Kidney (tissue), 14 donors: Measurements from ENCODE around the gene IPO7. TPM values are rescaled to one million over a fixed set of nuclear protein-coding genes. Genes with fewer than 3 reads are reported as not detected.
A peak's percentile ranks its signal among the peaks of the same experiment; 100 is the strongest.
"Not testable (repeated sequence)": the region's sequence is repeated elsewhere in the genome, so short reads cannot be mapped to it uniquely, and the experiment has no call there.

Experiments used
- DNase-seq, 5 donors: peaks; one replicate each; pipeline ENCODE4 v3.0.0-alpha.2; 2013 to 2020
- FAIRE-seq: peaks from 2 replicates; lab custom pipeline; 2012; peaks lifted over from hg19 to GRCh38; lab: Jason Lieb, UNC
- H3K27ac ChIP-seq, 2 donors: one replicate each; pipeline ENCODE4 v1.7.0; 2013; ENCODE audit warnings: low read depth in 2 of 2, low read length in 2 of 2, inconsistent platforms in 1 of 2
- H3K27me3 ChIP-seq: one replicate; pipeline ENCODE4 v1.7.1; 2013; ENCODE audit warnings: low read length, inconsistent platforms; ENCODE audit not compliant: control insufficient read depth, insufficient read depth
- H3K36me3 ChIP-seq, 3 donors: one replicate each; pipeline versions ENCODE4 v1.7.0 to v1.7.1; 2013; ENCODE audit warnings: low read length in 3 of 3, control low read depth in 1 of 3, inconsistent platforms in 1 of 3; ENCODE audit not compliant: insufficient read depth in 3 of 3, control insufficient read depth in 2 of 3
- H3K4me1 ChIP-seq, 3 donors: one replicate each; pipeline versions ENCODE4 v1.7.0 to v1.7.1; 2013; ENCODE audit warnings: low read length in 3 of 3, inconsistent platforms in 1 of 3, low read depth in 1 of 3; ENCODE audit not compliant: control insufficient read depth in 2 of 3, insufficient read depth in 2 of 3
- H3K4me3 ChIP-seq, 3 donors: one replicate each; pipeline versions ENCODE4 v1.7.0 to v1.8.1; 2013; ENCODE audit warnings: low read length in 3 of 3, control low read depth in 1 of 3, inconsistent platforms in 1 of 3
- H3K9ac ChIP-seq, 3 donors: one replicate each; pipeline versions ENCODE4 v1.7.0 to v1.7.1; 2013; ENCODE audit warnings: low read length in 3 of 3, control low read depth in 1 of 3, inconsistent platforms in 1 of 3
- H3K9me3 ChIP-seq, 3 donors: one replicate each; pipeline versions ENCODE4 v1.7.0 to v1.7.1; 2013; ENCODE audit warnings: low read length in 3 of 3, control low read depth in 1 of 3, inconsistent platforms in 1 of 3; ENCODE audit not compliant: control insufficient read depth in 2 of 3, insufficient read depth in 1 of 3
- intact Hi-C: fragments of 100-400 bp; cut with DNase I; formaldehyde crosslinking; loops from one replicate; pipeline ENCODE4 v1.11.1; 2022
- polyA plus RNA-seq: library from polyadenylated mRNA; stranded (reverse); fragments of 350-450 nt; fragmentation: Illumina TruSeq; extraction: RNeasy Lipid Tissue Mini Kit (QIAGEN cat#74804); gene quantifications from one replicate; pipeline ENCODE4 v1.2.3, GENCODE V29; 2014; ENCODE audit warnings: low read depth, low replicate concordance; ENCODE audit not compliant: insufficient read depth
- total RNA-seq: library from RNA; stranded (reverse); fragmentation: NEBNext Ultra II Directional; extraction: Animal tissue kit (Norgen Biotek cat#: 25700); gene quantifications from one replicate; pipeline ENCODE4 v1.2.1, GENCODE V29; 2021
- TF ChIP-seq, protein P1 (sequence below): IDR thresholded peaks from 3 replicates; pipeline ENCODE4 v1.5.1; 2012; ENCODE audit warnings: mild to moderate bottlenecking, moderate library complexity, borderline replicate concordance; ENCODE audit not compliant: insufficient read depth; ENCODE audit errors: extremely low read depth
- donor health status: control.
- donor health status: control.
- donor health status: control.
- donor health status: control.
- donor health status: control.
- donor health status: DM: yes; HTN: yes; CAD: no.
- donor health status: Normal renal cell carcinoma (clear cell type).

Gene IPO7
- total and polyA plus RNA-seq, 2 donors from 2014 or later, result 20.6 to 109 TPM

DNA sequence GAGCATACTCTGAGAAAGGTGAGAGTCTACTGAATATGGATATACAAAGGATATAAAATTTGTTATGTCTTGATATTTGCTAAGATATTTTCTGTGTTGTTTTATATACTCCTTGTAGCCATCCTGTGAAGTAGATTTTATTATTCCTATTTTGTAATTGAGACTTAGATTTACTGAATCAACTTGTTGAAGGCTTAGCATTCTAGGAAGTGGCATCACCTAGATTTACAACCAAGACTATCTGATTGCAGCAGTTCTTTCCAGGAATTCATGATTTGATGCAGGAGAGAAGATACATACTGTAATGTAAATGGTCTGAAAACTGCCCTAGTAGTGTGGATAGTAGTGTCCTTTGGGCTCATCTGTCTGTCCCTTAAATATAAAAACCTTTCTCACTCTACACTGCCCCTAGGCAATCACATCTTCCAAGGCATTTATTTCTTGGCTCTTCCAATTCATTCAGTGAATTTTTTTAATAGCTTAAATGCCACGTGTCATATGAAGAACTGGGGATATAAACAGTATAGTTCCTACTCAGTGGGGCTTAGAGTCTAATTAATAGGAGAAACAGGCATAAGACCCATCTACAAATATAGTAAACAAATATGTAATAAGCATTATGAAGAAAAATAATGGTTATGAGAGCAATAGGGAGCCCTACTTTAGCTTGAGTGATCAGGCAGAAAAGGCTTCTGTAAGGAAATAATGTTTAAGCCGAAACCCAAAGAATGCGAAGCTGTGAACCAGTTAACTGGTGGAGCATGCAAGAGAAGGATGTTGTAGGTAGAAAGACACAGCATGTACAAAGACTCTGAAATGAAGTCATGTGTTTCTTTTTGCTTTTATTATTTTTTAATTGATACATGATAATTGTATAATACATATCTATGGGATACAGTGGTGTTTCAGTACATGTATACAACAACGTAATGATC lies 13.6 kb downstream of the IPO7 start:
- no peaks in the 10 kb centered on the region for H3K27me3 ChIP-seq
- intact Hi-C loops, result no loop called here
- DNase-seq (peak in 2 of 5 donors; percentile 32 to 39), FAIRE-seq (no peak)
- no peak overlapping the region for H3K27ac ChIP-seq
- TF ChIP-seq, protein P1, sequence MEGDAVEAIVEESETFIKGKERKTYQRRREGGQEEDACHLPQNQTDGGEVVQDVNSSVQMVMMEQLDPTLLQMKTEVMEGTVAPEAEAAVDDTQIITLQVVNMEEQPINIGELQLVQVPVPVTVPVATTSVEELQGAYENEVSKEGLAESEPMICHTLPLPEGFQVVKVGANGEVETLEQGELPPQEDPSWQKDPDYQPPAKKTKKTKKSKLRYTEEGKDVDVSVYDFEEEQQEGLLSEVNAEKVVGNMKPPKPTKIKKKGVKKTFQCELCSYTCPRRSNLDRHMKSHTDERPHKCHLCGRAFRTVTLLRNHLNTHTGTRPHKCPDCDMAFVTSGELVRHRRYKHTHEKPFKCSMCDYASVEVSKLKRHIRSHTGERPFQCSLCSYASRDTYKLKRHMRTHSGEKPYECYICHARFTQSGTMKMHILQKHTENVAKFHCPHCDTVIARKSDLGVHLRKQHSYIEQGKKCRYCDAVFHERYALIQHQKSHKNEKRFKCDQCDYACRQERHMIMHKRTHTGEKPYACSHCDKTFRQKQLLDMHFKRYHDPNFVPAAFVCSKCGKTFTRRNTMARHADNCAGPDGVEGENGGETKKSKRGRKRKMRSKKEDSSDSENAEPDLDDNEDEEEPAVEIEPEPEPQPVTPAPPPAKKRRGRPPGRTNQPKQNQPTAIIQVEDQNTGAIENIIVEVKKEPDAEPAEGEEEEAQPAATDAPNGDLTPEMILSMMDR, result no peak
- no peak overlapping the region for H3K4me3 ChIP-seq
- peaks cover 0 to 5% (median 0%) of the 10 kb centered on the region in 3 donors for H3K4me1 ChIP-seq
- H3K36me3 ChIP-seq, result no peaks in the 10 kb centered on the region
- no peaks in the 10 kb centered on the region for H3K9me3 ChIP-seq
- no peak overlapping the region for H3K9ac ChIP-seq

GRCh38 chr11:9399466-9399865 lies 15.0 kb downstream of the IPO7 start:
- TF ChIP-seq, protein P1, result no peak
- FAIRE-seq, result no peak

GRCh38 chr11:9401884-9402283 lies 17.4 kb downstream of the IPO7 start:
- FAIRE-seq, H3K9ac ChIP-seq, intact Hi-C loops, DNase-seq, H3K9me3 ChIP-seq, H3K27me3 ChIP-seq, H3K4me1 ChIP-seq, H3K27ac ChIP-seq, H3K36me3 ChIP-seq, H3K4me3 ChIP-seq: not testable (repeated sequence)

More at GRCh38 chr11:9399466-9399865, 15.0 kb downstream of the IPO7 start:
- Histone ChIP-seq H3K27ac (no peak overlapping the region), H3K4me3 (no peak overlapping the region), H3K27me3 (no peaks in the 10 kb centered on the region), H3K9me3 (no peaks in the 10 kb centered on the region), H3K4me1 (peaks cover 0 to 5% (median 0%) of the 10 kb centered on the region in 3 donors), H3K9ac (no peak overlapping the region), H3K36me3 (no peaks in the 10 kb centered on the region)
- intact Hi-C loops, result no loop called here
- no peak for DNase-seq

GRCh38 chr11:9428706-9429105 lies 44.3 kb downstream of the IPO7 start:
- no peak for FAIRE-seq
- intact Hi-C loops, result no loop called here
- Histone ChIP-seq H3K27me3 (no peaks in the 10 kb centered on the region), H3K9me3 (no peaks in the 10 kb centered on the region), H3K27ac (no peak overlapping the region), H3K36me3 (peaks cover 3 to 45% (median 23%) of the 10 kb centered on the region in 3 donors), H3K4me3 (no peak overlapping the region), H3K9ac (no peak overlapping the region), H3K4me1 (no peaks in the 10 kb centered on the region)
- TF ChIP-seq, protein P1, result no peak
- no peak for DNase-seq
